Nucleus accumbens (tissue), 56 donors: ENCODE results near the gene ANXA11.
"Not testable (repeated sequence)": the region's sequence is repeated elsewhere in the genome, so short reads cannot be mapped to it uniquely, and the experiment has no call there.

Source experiments
- DNase-seq, 56 donors: peaks; one replicate each; lab custom pipeline; 2025; lab: John Stamatoyannopoulos, UW

Gene ANXA11

DNA sequence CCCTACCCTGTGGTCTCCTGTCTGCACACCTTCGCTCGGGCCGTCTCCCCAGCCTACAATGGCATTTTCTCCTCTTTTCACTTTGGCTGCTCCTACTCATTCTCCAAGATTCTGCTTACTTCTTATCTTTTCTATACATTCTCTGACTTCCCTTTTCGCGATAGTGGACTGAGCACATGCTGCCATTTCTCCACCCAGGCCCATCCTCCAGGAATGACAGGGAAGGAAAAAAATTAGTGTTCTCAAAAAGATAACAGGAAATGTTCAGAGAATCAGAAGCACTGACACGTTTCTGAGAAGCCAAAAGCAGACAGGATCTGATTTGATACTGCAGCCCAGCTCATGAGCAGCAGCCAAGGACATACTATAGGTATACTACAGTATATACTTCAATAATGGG is 6.4 kb upstream of the ANXA11 start:
- DNase-seq: no peak

DNA sequence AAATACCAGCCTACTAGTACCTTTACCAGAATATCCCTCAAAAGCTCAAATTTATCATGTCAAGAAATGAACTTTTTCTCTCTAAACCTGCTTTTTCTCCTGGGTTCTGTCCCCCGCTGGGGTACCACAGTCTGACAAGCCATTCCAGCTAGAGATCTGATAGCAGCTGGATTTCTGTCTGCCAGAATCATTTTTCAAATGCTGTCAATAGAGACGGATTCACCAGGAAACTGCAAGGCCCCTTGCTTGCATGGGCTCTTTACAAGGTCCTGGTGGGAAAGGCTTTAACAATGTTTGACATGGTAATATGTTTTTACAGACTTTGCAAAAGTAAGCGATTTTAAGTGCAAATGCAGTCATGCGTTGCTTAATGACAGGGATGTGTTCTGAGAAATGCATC is 4.9 kb upstream of the ANXA11 start:
- no peak for DNase-seq

DNA sequence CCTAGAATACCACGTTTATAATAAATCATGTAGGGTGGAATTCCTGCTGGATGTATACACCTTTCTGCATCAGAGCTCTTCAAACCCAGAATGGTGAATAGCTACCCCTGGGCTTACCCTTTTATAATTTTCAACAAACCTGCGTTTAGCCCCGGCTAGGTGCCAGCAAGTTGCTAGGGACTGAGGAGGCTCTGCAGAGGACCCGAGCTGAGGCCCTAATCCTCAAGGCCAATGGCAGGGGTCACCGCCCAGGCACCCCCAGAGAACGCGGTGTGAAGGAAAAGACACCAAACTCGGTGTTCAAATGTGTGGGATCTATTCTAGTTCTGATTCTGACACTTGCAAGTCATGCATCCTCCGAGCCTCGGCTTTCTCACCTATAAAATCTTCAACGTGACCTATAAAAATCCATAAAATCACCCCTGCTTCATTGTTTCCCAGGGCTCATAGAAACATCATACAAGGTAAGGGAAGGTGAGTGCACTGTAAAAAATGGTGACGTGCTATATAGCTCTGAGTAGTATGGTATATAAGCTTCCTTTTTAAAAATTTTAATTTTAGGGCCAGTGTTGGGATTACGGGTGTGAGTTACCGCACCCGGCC is 2.5 kb upstream of the ANXA11 start:
- no peak for DNase-seq

DNA sequence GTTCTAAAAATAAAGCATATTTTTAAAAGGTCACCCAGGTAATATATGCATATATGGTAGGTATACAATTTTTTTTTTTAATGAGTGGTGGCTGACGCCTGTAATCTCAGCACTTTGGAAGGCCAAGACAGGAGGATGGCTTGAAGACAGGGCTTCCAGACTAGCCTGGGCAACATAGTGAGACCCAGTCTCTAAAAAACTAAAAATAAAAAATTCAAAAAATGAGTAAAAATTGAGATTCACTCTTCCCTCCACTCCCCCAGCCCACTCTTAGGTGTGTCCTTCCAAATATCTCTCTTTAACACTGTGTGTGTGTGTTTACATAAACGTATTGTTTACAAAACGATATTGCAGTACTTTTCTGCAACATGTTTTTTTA is 929 bp upstream of the ANXA11 start:
- no peak for DNase-seq

DNA sequence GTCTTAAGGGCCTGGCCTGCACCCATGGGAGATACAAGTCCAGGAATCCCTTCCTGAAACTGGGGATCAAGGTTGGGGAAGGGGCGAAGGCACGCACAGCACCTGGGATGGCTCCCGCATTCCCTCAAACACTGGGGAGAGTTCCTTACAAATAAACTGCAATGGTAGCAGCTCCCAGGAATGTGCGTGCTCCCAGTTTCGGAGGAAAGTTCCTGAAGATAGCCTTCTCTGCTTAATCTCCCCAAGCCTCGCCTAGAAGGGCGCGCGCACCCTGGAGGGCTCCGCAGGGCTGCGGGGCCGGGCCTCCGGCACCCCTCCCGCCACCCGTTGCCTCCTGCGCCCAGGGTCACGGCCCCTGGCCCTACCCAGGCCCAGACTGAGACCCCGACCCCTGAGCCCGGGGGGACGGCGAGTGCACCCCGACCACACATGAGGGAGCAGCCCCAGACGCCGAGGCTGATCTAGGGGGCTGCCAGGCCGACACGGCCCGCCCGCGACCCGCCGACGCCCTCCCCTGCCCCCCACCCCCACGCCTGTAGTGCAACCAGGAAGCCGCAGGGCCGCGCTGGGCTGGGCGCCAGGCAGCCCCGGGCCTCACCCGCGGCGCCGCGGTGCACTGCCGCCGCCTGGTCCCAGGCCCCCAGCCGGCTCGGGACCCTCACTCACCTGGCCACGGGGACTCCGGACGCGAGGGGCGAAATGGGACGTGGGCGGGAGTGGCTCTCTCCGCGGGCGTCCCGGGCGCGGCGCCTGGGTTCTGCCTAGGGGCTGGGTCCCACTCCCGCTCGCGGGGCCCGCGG is 460 bp downstream of the ANXA11 start:
- peak in 1 of 56 donors; percentile 83 for DNase-seq

DNA sequence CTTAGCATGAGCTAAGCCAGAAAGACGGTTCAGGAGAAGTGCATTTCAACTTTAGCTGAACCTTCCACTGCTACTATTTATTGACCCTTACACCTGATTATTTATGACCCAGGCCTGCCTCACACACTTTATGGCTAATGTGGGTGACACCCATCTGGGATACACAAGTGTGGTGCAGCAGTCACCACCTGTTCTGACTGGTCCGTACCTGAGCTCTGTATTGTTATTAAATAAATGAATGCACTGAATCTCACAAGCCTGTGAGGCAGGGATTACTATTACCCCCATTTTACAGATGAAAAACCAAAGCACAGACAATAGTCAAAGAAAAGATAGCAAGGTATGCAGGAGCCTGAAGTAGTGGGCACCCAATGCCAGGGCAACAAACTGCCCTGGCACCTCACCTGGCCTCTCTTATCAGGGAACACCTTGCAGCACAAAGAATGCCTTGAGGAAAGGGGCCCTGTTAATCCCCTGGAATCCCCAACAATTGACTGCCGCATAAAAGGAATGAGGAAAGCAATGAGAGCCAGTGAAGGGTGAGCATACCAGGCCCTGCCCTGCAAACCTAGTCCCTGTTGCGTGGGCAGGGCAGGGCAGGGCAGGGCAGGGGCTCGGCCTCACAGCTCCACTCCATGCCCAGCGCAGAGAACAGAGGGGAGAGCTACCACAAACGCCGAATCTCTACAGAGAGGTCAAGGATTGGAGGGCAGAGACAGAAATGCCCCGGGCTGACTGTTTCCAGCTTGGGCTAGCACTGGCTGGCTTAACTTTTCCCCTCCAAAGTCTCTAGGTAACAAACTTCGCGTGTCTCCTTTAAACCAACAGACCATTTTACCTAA is 1.3 kb downstream of the ANXA11 start:
- DNase-seq: no peak

DNA sequence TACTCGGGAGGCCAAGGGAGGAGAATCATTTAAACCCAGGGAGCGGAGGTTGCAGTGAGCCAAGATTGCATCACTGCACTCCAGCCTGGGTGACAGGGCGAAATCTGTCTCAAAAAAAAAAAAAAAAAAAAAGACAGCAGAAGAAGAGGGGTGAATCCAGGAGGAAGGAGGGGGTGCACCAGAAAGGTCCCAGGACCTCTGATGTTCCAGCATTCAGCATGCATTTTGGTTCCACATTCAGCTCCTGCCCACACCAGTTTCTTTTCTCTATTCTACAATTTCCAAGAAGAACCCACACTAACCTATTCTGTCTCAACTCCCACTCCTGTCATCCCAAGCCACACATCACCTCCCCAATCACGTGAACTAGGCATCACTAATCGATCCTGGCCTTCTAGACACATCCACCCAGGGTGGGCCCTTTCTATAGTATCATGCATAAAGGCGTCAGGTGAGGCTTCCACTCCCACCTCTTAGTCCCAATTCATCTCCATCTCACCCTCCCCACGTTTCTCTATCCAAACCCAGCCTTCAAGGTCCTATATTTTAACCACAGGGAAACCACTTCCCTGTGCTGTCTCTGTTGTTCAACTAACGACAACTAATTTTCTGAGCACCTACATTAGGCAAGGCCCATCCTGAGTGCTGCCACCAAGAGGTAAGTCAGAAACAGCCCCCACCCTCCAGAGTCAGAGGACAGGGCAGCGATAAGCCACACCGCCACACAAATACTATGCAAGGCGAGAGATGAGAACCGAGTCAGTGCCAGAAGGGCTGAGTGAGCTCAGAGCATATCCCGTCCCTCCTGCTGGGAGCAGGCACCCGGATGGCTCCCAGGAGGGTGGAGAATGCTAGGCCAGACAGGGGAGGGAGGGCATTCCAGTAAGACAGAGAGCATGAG is 2.2 kb downstream of the ANXA11 start:
- peak in 14 of 56 donors; percentile 13 to 54 (median 35) for DNase-seq

DNA sequence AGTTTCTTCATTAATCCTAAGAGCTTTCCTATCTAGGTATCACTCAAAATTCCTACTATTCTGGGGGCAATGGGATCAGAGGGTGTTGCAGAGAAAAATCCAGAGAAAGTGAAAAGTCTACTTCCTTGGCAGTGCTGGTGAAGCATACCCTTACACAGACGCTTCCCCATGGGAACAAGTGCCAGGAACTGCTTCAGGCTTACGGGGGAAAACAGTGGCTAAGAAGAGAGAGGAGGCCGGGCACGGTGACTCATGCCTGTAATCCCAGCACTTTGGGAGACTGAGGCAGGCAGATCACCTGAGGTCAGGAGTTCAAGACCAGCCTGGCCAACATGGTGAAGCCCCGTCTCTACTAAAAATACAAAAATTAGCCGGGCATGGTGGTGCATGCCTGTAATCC is 2.8 kb downstream of the ANXA11 start:
- not testable (repeated sequence) for DNase-seq

DNA sequence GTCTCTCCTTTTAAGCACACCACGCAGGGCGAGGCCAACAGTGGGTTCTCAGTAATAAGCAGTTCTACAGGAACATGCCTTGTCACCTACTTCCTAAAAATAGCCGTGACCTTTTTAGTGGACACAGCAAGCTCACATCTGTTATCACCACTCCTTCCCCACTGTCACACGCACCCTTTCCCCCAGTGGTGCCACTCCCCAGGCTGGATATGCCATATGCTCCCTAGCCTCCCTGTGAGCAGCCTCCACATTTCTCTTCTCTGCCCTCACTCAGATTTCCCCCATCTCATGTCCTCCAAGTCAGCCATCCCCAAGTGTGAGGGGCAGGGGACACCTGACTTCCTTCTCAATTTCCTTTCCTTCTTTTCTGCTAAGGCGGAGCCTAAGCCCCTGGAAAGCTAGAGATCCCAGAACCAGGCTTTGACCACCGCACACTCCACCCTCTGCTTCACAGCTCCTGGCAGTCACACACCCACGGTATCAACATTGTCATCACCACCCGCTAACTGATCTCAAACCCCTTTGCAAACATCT is 3.7 kb downstream of the ANXA11 start:
- no peak for DNase-seq

DNA sequence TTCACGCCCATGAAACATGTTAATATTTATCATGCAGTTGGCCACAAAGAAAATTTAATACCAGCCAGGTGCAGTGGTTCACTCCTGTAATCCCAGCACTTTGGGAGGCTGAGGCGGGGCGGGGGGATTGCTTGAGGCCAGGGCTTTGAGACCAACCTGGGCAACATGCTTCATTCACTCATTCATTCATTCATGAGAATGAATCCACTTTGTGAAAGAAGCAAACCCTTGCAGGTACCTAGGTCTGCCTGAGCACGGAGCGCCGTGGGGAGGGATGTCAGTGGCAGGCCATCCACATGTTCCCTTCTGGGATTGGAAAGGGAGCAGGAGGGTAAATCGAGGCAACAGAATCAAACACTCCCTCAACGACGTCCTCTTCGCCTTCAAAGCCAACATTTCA is 4.7 kb downstream of the ANXA11 start:
- DNase-seq: no peak

DNA sequence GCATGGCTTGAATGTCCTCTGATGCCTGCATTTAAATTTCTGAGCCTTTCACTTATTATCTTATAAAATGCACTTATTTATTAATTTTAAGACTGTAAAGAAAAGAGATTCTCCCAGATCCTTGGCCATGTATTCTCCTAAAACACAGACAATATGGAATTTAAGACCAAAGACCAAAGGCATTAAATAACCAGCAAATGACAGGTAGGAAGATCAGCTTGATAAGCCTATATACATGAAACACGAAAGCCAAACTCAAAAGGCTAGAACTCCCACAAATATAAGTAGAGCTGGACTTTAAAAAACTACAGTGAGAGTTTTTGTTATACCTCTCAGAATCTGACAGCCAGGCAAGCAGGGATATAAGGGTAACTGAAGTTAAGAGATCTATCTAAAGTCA is 5.1 kb downstream of the ANXA11 start:
- DNase-seq: no peak

DNA sequence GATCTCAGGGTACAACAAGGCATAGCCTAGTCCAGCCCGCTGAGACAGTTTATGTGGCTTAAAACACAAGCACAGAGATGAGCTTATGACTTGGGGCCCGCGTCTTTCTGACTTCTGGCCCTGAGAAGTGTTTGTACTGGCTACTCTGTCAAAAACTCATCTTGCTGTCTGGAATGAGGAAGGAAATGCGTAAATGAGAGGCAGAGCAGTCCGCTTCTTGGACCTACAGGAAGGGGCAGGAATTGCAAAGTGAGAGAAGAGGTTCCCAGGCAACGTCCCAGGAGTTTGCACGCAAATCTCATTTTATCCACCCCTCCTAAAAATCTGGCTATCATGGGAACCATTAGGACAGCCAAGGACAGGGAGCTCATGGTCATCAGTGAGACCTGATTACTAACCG is 5.5 kb downstream of the ANXA11 start:
- no peak for DNase-seq

DNA sequence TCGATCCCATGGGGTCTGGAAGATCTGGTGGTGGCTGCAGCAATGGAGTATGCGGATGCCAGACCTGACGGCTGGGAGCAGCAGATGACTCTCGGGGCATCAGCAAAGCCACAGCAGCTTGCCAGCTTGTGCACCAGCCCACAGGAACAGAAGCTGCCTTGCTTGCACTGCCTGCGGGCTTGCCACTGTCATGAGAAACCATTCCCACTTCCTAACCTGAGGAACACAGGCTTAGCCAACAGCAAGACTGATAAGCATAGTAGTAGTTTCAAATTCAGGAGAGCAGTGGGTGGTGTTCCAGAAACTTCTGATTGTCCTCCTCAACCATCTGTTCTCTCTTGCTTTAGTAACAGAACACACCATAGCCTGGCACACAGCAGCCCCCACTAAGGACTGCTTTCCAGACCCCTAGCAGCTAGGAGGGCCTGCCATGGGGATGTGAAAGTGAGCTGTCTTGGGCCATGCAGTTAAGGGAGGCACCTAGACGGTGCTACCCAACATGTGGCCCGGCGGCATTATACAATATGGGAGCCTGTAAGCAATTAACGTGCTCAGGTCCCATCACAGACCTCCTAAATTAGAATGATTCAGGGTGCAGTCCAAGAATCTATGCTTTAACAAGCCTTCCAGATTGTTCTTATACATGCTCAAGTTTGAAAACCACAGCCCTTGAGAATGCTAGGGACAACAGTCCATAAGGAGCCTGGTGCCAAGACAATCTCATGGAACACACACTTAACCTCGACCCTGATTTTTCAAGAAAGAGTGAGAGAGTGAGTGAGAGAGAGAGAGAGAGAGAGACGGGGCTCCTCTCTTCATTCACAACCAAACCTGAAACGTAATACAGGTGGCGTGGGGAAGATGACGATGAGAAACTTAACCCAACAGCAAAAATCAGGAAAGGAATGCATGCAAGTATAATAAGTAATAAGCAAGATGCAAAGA is 7.1 kb downstream of the ANXA11 start:
- DNase-seq: peak in 1 of 56 donors; percentile 18

DNA sequence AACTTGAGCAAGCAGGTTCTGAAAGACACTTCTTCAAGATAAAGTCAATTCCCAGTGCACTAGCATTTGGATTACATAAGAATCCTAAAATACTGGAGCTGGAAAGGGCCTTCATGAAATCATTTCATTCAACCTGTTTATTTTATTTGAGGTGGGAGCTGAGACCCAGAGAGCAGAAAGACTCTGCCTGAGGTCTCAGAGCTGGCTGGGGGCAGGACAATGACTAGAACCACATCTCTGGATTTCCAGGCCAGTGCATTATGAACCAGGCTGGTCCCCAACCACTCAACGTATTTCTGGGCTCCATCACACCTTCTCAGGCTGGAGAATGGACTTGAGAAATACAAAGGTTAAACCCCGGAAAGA is 8.4 kb downstream of the ANXA11 start:
- DNase-seq: no peak

DNA sequence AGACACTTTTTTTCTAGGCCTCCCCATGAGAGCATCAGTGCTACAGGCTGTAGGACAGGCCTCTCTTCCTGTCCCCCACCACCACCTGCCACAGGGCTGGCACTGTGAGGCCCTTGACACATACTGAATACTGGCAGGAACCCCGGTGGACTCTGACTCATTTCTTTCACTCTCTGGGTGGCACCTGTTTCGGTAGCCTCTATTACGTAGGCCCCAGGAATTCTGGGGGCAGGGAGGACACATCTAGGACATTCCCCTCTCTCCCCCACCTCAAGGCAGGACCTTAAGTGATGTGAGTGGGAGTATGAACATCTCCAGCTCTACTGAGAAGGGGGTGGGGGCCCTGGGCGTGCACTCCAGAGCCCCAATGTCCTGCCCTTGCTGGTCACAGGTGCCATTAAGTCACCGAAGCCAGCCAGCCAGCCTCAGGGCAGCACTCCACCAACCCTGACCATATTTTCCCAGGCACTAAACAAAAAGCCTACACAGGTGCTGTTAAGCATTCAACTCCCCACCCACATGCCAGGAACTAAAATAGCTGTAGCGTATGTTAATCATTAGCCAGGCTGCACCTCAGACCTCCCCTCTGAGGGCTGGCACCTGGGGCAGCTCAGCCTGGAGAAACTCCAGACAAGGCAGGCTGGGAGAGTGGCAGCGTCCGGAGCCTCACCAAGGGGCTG is 8.9 kb downstream of the ANXA11 start:
- DNase-seq: peak in 5 of 56 donors; percentile 14 to 57 (median 19)

DNA sequence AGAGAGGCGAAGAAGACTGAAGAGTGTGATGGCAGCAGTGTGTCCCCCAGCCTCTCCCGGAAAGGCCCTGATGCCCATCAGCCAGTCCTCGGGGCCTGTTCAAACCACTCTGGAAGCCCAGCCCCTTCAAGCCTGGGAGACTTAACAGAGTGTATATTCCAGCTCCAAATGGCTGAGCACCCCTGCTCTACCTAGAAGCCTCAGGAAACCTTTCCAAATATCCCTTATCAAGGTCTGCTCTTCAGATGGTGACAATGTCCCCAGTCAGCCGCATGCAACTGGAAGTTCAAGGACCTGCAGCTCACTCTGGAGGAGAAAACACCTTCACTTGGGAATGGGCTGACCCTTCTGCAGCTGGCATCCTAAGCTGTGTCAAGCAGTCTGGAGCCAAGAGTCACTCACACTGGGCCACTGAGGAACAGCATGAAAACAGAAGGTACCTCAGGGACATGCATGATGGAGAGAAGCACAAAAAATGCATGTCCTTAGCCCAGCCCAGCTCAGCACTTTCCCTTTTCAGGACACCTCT is 10.2 kb downstream of the ANXA11 start:
- no peak for DNase-seq

DNA sequence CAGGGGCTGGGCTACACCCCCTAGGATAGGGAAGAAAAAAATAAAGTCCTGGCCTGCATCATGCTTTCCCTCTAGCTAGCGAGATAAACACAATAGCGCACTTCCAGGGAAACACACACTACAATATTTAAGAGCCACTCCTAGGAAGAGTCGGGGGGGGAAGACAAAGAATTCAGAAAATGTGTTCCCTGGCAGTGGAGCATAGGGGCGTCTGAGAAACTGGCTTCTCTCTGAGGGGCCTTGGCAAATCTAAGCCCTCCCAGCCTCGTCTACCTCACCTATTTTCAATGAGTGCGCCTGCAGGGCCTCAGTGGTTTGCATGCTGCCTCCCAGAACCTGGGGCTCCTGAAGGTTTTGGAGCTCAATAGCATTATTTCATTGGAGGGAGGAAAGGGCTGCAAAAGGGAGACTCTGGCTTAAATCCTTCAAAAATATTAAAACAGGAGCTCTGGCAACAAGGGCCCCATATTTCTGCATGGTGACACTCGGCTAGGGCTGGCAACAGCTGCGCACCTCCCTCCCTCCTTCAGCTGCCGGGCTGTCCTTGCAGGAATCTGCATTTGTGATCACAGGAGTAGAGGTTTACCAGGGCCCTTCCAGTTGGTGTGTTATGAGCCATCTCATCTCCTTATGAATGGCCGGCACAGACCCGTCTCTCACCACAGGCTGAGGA is 10.8 kb downstream of the ANXA11 start:
- DNase-seq: no peak

DNA sequence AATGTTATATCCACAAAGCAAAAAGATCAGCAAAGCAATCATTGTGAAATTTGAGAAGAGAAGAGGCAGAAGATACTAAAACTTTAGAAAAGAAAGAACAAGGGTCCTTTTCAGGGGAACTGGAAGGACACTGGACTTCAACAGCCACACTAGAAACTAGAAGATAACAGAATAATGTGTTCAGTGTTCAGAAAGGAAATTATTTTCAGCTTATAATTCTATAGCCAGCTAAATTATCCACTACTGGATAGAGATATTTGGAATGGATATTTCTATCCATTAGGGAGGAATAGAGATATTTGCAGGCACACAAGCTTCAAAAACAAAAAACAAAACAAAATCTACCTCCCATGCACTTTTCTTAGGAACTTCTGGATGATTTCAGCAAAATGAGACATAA is 12.8 kb downstream of the ANXA11 start:
- no peak for DNase-seq
